K562 (cell line): ENCODE results near the gene HNRNPU. TPM values are rescaled to one million over a fixed set of nuclear protein-coding genes. Genes with fewer than 3 reads are reported as not detected.

Experiments used
- ATAC-seq: fragments of 200-7000 bp; cut with Tn5 transposase; 3 replicates; pipeline ENCODE4 v1.9.1; 2020; ENCODE audit warnings: moderate library complexity
- BruUV-seq: library from RNA; stranded (reverse); fragments of 400-500 nt; replicated peaks from 2 replicates; lab custom pipeline; 2021; lab: Mats Ljungman, UMichigan
- CTCF ChIA-PET: fragments of 300-600 bp; formaldehyde crosslinking; extraction: SDS; loops from one replicate; lab custom pipeline; 2021; ENCODE audit warnings: low intra/inter-chr PET ratio; lab: Yijun Ruan, JAX
- POLR2A ChIA-PET: fragments of 300-600, 350-650 bp; sonication (Branson Sonifier 250); formaldehyde crosslinking; extraction: SDS; loops from one replicate; lab custom pipeline; 2021; ENCODE audit warnings: antibody characterized with exemption, inconsistent platforms; lab: Yijun Ruan, JAX
- DNase-seq, 4 experiments: peaks; one replicate each; pipeline versions ENCODE4 v3.0.0 to v3.0.0-alpha.2; 2011 to 2018; ENCODE audit warnings: low spot score in 3 of 4, mixed read lengths in 3 of 4; ENCODE audit errors: extremely low read depth in 1 of 4
- FAIRE-seq: peaks from 2 replicates; lab custom pipeline; 2011; peaks lifted over from hg19 to GRCh38; lab: Jason Lieb, UNC
- H2AFZ ChIP-seq: 2 replicates; pipeline ENCODE4 v1.6.0; 2011; ENCODE audit warnings: low read depth, low read length, control low read depth, inconsistent platforms
- H3K27ac ChIP-seq: fragments of 200-600 bp; 3 replicates; pipeline ENCODE4 v1.8.0; 2011; ENCODE audit warnings: low read depth, mild to moderate bottlenecking, control low read depth, inconsistent platforms, low read length, moderate library complexity, mixed read lengths; ENCODE audit errors: extremely low read depth
- H3K27me3 ChIP-seq, 2 experiments: fragments of 300-600 bp in 1 of 2; 2 replicates in 1 of 2; 3 replicates in 1 of 2; pipeline versions ENCODE4 v1.6.0 to v1.8.0; 2011; ENCODE audit warnings: inconsistent platforms in 2 of 2, low read length in 2 of 2, mild to moderate bottlenecking in 1 of 2, mixed read lengths in 1 of 2, moderate library complexity in 1 of 2; ENCODE audit not compliant: control insufficient read depth in 2 of 2, insufficient read depth in 2 of 2
- H3K36me3 ChIP-seq: fragments of 300-600 bp; 3 replicates; pipeline ENCODE4 v1.8.0; 2011; ENCODE audit warnings: mild to moderate bottlenecking, low read length, inconsistent platforms; ENCODE audit not compliant: control insufficient read depth, insufficient read depth
- H3K4me1 ChIP-seq, 2 experiments: fragments of 200-600 bp in 1 of 2; replicated peaks in 1 of 2; 2 replicates in 1 of 2; 3 replicates in 1 of 2; pipeline versions ENCODE4 v1.5.1 to v1.8.0; 2011; ENCODE audit warnings: inconsistent platforms in 2 of 2, low read length in 2 of 2, mild to moderate bottlenecking in 1 of 2, mixed read lengths in 1 of 2, moderate library complexity in 1 of 2; ENCODE audit not compliant: control insufficient read depth in 2 of 2, insufficient read depth in 2 of 2
- H3K4me2 ChIP-seq: 2 replicates; pipeline ENCODE4 v1.6.1; 2011; ENCODE audit warnings: low read length, control low read depth, inconsistent platforms, mixed read lengths; ENCODE audit not compliant: insufficient read depth
- H3K4me3 ChIP-seq: fragments of 200-600 bp; sonication (generic), shearing (Covaris generic); 2 replicates; pipeline ENCODE4 v1.5.1; 2016; ENCODE audit warnings: control low read depth, inconsistent platforms
- H3K79me2 ChIP-seq: fragments of 200-600 bp; 3 replicates; pipeline ENCODE4 v1.8.0; 2011; ENCODE audit warnings: low read length, inconsistent platforms; ENCODE audit not compliant: control insufficient read depth, insufficient read depth
- H3K9ac ChIP-seq, 2 experiments: 2 replicates each; pipeline versions ENCODE4 v1.6.0 to v1.6.1; 2011; ENCODE audit warnings: low read depth in 2 of 2, low read length in 2 of 2, control low read depth in 1 of 2, inconsistent platforms in 1 of 2, mild to moderate bottlenecking in 1 of 2, mixed read lengths in 1 of 2; ENCODE audit not compliant: insufficient read depth in 1 of 2
- H3K9me1 ChIP-seq: one replicate; pipeline ENCODE4 v1.6.0; 2011; ENCODE audit warnings: inconsistent platforms, mild to moderate bottlenecking, low read length, moderate library complexity; ENCODE audit not compliant: control insufficient read depth, insufficient read depth
- H3K9me3 ChIP-seq: replicated peaks from 2 replicates; pipeline ENCODE4 v1.5.1; 2011; ENCODE audit warnings: low read depth, low read length, inconsistent platforms; ENCODE audit not compliant: control insufficient read depth, insufficient read depth
- H4K20me1 ChIP-seq: replicated peaks from 2 replicates; pipeline ENCODE4 v1.6.1; 2011; ENCODE audit warnings: low read length, inconsistent platforms, mixed read lengths; ENCODE audit not compliant: control insufficient read depth, insufficient read depth
- CTCF ChIP-seq, 3 experiments: IDR thresholded peaks in 2 of 3; conservative IDR thresholded peaks in 1 of 3; 2 replicates each; pipeline ENCODE4 v1.5.1; 2011 to 2012; ENCODE audit warnings: low read length in 3 of 3, mild to moderate bottlenecking in 3 of 3, control low read depth in 2 of 3, improper control_type of control experiment in 1 of 3, inconsistent platforms in 1 of 3, low read depth in 1 of 3, mixed read lengths in 1 of 3, moderate library complexity in 1 of 3; ENCODE audit not compliant: insufficient read depth in 2 of 3
- ELF2 ChIP-seq: fragments of 250-450 bp; sonication (Bioruptor Pico); IDR thresholded peaks from 2 replicates; pipeline ENCODE4 v1.5.0; 2021; ENCODE audit warnings: mild to moderate bottlenecking
- KAT8 ChIP-seq: fragments of 450-650 bp; IDR thresholded peaks from 2 replicates; pipeline ENCODE4 v1.6.1; 2016; ENCODE audit warnings: low read depth, mild to moderate bottlenecking
- NELFE ChIP-seq: IDR thresholded peaks from 2 replicates; pipeline ENCODE4 v1.6.1; 2011; ENCODE audit warnings: mild to moderate bottlenecking; ENCODE audit not compliant: insufficient read depth, insufficient read length
- TAF1 ChIP-seq: IDR thresholded peaks from 2 replicates; pipeline ENCODE4 v1.6.1; 2011; ENCODE audit warnings: mild to moderate bottlenecking, low read length, moderate library complexity; ENCODE audit not compliant: insufficient read depth, control insufficient read depth, severe bottlenecking; ENCODE audit errors: extremely low read depth
- ZNF184 ChIP-seq: sonication (generic); formaldehyde crosslinking; IDR thresholded peaks from 2 replicates; pipeline ENCODE4 v1.5.0; 2020; ENCODE audit warnings: missing genetic modification reagents
- WGBS: fragments of 100-300 bp; shearing (Covaris generic); methylation state at CpG from one replicate; pipeline ENCODE4 v1.1.6; 2016; ENCODE audit warnings: low coverage, mixed read lengths; ENCODE audit not compliant: insufficient coverage; ENCODE audit errors: missing lambda C conversion rate; 5-methylcytosine and 5-hydroxymethylcytosine counted together
- in situ Hi-C: fragments of 300-500 bp; cut with MboI; formaldehyde crosslinking; loops from 4 replicates; pipeline ENCODE4 v1.15.0; 2018; ENCODE audit warnings: inconsistent platforms, mixed read lengths
- intact Hi-C: fragments of 100-400 bp; cut with micrococcal nuclease; formaldehyde crosslinking; loops from 2 replicates; pipeline ENCODE4 v1.14.2; 2022
- polyA plus RNA-seq, 8 experiments: library from polyadenylated mRNA; depleted of rRNA in 4 of 8; stranded (reverse) in 5 of 8; unstranded in 3 of 8; fragments of >200 nt; fragmentation: Nextera tagmentation in 2 of 8; fragmentation: Illumina TruSeq in 1 of 8; extraction: Ambion mirVana in 2 of 8; extraction: Trizol in 1 of 8; gene quantifications; 2 replicates each; pipeline versions ENCODE4 v1.2.1 to v1.2.3, GENCODE V29; 2011 to 2014; ENCODE audit warnings: inconsistent platforms in 1 of 8, missing spikeins in 1 of 8
- total RNA-seq, 7 experiments: library from RNA; depleted of rRNA in 6 of 7; stranded (reverse); fragments of >200 nt in 6 of 7; fragmentation: Illumina TruSeq in 2 of 7; extraction: Trizol in 2 of 7; gene quantifications; 2 replicates each; pipeline versions ENCODE4 v1.2.1 to v1.2.3, GENCODE V29; 2011 to 2021; ENCODE audit warnings: low replicate concordance in 1 of 7
- TF ChIP-seq, protein P1 (sequence below): fragments of 450-650 bp; IDR thresholded peaks from 2 replicates; pipeline ENCODE4 v1.6.1; 2018; ENCODE audit not compliant: partially characterized antibody
- TF ChIP-seq, protein P2 (sequence below): fragments of 200-800 bp; sonication (Bioruptor generic); IDR thresholded peaks from 2 replicates; pipeline ENCODE4 v1.6.1; 2017; ENCODE audit warnings: missing genetic modification characterization, missing compliant biosample characterization

Gene HNRNPU
- total and polyA plus RNA-seq, 9 of the 15 experiments (the other 6 are each of a cell fraction or from before 2014, with no cell fraction given) = 159 to 777 (median 577) TPM

DNA sequence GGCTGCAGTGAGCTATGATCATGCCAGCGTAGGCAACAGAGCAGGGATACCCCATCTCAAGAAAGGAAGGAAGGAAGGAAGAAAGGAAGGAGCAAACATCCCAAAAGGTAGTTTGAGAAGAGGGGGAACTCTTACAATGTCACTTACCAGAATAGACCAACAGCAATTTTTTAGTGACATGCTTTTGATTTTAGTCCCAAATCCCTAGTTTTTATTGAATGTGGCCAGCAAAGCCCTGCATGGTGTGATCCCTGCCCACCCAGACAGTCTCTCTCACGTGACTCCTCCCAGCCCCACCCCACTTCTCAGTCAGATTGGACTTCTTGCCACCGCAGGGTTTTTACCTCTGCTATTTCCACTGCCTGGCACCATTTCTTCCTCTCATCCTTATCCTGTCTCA is 39.8 kb upstream of the HNRNPU start (continued):
- TF ChIP-seq ELF2 (CRISPR knock-in tag) (no peak), KAT8 (no peak)
- TF ChIP-seq, all 486 proteins: peak for 0

DNA sequence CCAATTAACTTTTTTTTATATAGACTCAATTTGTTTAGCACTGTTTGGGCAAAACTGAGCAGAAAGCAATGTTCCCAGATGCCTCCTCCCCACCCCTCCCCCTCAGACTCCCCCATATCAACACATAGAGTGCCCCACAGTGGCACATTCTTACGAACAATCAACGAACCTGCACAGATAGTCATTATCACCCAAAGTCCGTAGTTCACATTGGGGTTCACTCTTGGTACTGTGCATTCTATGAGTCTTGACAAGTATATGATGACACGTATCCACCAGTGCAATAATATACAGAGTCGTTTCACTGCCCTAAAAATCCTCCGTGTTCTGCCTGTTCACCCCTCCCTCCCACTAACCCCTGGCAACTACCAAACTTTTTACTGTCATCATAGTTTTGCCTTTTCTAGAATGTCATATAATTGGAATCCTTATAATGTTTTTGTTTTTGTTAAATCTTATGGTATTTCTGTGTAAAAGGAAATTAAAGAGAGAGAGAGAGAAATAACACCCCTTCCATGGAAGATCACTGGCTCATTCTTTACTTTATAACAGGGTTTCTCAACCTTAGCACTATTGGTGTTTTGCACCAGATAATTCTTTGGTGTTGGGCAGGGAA is 37.2 kb upstream of the HNRNPU start:
- no peak overlapping the region for H3K4me3 ChIP-seq
- BruUV-seq = no TSS peak
- DNase-seq (no peak), FAIRE-seq (no peak), ATAC-seq (peak; percentile 23)
- H4K20me1 ChIP-seq = no peaks in the 10 kb centered on the region
- H2AFZ ChIP-seq = peak overlapping the region; percentile 37
- H3K27me3 ChIP-seq = no peaks in the 10 kb centered on the region
- no peaks in the 10 kb centered on the region for H3K9me3 ChIP-seq
- no peaks in the 10 kb centered on the region for H3K36me3 ChIP-seq
- H3K9ac ChIP-seq = no peak overlapping the region
- intact Hi-C loops (no loop called here), in situ Hi-C loops (no loop called here)
- no peak overlapping the region for H3K27ac ChIP-seq
- 20% methylated on average over 6 of the region's 6 CpGs for WGBS
- H3K4me1 ChIP-seq = peaks cover 8 to 13% of the 10 kb centered on the region in 2 experiments; a peak in 4 of 5 replicates
- ChIA-PET CTCF (no interaction called here), POLR2A (no interaction called here)
- H3K79me2 ChIP-seq = no peaks in the 10 kb centered on the region
- no peak overlapping the region for H3K4me2 ChIP-seq
- H3K9me1 ChIP-seq = no peaks in the 10 kb centered on the region
- TF ChIP-seq, protein P1, sequence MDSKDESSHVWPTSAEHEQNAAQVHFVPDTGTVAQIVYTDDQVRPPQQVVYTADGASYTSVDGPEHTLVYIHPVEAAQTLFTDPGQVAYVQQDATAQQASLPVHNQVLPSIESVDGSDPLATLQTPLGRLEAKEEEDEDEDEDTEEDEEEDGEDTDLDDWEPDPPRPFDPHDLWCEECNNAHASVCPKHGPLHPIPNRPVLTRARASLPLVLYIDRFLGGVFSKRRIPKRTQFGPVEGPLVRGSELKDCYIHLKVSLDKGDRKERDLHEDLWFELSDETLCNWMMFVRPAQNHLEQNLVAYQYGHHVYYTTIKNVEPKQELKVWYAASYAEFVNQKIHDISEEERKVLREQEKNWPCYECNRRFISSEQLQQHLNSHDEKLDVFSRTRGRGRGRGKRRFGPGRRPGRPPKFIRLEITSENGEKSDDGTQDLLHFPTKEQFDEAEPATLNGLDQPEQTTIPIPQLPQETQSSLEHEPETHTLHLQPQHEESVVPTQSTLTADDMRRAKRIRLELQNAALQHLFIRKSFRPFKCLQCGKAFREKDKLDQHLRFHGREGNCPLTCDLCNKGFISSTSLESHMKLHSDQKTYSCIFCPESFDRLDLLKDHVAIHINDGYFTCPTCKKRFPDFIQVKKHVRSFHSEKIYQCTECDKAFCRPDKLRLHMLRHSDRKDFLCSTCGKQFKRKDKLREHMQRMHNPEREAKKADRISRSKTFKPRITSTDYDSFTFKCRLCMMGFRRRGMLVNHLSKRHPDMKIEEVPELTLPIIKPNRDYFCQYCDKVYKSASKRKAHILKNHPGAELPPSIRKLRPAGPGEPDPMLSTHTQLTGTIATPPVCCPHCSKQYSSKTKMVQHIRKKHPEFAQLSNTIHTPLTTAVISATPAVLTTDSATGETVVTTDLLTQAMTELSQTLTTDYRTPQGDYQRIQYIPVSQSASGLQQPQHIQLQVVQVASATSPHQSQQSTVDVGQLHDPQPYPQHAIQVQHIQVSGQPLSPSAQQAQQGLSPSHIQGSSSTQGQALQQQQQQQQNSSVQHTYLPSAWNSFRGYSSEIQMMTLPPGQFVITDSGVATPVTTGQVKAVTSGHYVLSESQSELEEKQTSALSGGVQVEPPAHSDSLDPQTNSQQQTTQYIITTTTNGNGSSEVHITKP = peak; percentile 17
- no peak for TF ChIP-seq TAF1
- TF ChIP-seq ZNF184 (CRISPR knock-in tag) = no peak
- peak in 1 of 3 experiments; percentile 8; a peak in 1 of 6 replicates for TF ChIP-seq CTCF (IDR thresholded peaks at IDR 0.05 in 2 of 3, conservative IDR thresholded peaks at IDR 0.05 in 1 of 3; ENCODE audit: insufficient read depth in 2 of 3, low read depth in 1 of 3, low read length in 3 of 3)
- no peak for TF ChIP-seq NELFE
- TF ChIP-seq, protein P2, sequence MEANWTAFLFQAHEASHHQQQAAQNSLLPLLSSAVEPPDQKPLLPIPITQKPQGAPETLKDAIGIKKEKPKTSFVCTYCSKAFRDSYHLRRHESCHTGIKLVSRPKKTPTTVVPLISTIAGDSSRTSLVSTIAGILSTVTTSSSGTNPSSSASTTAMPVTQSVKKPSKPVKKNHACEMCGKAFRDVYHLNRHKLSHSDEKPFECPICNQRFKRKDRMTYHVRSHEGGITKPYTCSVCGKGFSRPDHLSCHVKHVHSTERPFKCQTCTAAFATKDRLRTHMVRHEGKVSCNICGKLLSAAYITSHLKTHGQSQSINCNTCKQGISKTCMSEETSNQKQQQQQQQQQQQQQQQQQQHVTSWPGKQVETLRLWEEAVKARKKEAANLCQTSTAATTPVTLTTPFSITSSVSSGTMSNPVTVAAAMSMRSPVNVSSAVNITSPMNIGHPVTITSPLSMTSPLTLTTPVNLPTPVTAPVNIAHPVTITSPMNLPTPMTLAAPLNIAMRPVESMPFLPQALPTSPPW (CRISPR knock-in tag) = no peak
